NCI-H524 (cell line): Measurements from ENCODE around the gene SLC29A1.

ENCODE experiments used
- DNase-seq, 2 experiments: peaks; one replicate each; lab custom pipeline; 2025; lab: John Stamatoyannopoulos, UW

Gene SLC29A1

DNA sequence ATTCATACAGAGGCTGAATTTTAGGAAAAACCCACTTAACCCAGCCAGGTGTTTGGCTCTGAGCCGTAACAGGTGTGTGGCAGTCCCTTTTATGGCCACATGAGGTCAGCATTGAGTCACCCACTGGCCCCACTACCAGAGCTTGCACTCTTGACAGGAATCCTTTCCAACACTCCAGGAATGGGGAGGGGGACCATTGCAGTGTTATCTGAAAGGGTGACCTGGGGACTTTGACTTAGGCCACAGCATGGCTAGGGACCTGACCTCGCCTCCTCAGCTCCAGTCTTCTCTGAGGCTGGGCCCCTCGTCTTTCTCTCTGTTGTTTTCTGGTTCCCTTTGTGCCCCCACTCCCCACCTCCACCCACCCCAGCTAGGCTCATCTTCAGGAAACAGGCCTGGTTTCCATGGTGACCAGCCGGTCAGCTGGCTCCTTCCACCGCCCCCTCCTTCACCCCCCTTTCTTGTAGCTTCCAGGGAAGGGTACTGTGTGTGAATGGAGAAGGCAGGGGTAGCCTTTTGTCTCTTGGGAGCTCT is 44.8 kb downstream of the SLC29A1 start:
- DNase-seq = peak; percentile 53 to 81

DNA sequence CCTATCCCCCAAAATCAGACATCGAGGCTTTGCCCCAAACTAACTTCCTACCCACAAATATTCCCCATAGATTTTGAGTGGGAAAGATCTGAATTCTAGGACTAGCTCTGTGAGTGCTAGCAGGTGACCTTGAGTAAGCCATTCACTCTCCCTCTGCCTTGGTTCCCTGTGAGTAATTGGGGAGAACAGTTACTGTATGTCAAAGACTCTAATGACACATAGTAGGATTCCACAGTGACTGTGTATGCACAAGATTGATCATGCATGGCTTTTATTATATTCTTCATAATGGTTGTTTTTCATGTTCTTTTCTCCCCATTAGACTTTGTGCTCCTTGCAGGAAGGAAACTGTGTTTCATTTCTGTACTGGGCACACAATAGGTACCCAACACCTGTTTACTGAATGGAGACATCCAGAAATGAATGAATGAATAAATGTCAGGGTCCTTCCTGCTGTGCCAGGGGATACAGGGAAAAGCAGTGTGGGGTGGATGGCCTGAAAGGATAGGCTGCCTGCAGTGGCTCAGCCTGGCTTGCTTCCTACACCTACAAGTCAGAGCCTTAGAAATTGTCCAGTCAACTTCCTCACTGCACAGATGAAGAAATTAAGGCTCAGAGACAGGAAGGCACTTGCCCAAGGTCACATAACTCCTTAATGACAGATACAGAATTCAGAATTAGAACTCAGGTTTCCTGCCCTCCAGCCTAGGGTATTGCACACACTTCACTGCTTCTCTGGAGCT is 46.0 kb downstream of the SLC29A1 start:
- DNase-seq = no peak

DNA sequence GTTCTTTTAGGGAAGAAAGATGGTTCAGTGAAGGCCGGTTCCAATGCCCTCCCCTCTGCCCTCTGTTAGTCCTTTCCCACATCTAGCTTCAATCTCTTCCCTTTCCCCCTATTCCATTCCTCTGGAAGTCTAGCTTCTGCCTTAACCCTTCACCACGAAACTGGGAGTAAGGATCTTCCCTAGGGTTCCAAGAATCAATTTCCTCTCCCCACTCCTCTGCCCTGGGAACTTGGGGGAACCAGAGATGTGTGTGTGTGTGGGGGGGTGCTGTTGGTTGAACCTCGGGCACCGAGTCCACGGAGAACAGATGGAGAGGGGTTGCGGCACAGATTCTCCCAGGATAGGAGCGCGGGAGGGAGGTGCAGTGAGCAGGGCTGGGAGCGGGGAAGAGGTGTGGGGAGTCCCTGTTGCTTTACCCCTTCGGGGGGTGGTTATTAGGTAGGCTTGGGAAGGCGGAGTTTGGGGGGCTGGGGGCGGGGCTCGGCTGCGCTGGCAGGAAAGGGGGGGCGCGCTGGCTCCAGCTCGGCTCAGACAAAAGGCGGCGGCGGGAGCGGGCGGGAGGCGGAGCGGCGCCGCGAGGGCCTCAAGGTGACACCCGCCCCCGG is 46.6 kb downstream of the SLC29A1 start, which contains the start of gene TMEM151B:
Gene TMEM151B (plus strand): TSS at position 530 of the 605 bp plus-strand sequence. CDS start 293 bp downstream, outside the sequence.
- peak in 1 of 2 experiments; percentile 46 for DNase-seq

DNA sequence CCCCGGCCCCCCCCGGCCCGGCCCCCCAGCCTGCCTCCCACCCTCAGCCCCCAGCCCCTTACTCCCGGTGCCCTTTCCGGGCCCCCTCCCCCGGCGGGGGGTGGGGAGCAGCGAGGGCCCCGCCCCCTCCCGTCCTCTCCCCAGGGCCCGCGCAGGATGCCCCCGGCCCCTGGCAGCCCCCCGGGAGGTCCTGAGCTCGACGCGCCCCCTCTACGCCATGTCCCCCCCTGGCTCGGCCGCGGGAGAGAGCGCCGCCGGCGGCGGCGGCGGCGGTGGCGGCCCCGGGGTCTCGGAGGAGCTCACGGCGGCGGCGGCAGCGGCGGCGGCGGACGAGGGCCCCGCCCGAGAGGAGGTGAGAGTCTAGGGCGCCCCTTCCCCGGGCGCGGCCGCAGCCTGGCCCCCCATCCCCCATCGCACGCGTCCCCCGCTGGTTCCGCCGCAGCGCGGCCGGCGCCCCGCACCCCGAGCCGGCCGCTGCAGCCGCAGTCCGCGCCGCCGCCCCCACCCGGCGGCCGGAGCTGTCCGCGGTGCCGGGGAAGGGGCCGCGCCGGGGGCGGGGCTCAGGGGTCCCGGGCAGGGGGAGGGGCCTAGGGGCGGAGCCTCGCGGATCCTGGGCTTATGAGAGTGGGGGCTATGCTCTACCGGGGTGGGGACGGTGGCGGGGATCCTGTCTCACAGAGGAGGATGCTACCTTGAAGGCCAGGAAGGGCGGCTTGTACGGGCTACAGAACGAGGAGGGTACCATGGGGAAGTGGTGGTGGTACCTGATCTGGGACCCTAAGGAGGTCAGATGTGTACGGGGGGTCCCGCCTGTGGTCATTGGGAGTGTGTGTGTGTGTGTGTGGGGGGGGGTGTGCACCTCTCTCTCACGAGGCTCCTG is 47.4 kb downstream of the SLC29A1 start:
- peak; percentile 22 to 39 for DNase-seq

DNA sequence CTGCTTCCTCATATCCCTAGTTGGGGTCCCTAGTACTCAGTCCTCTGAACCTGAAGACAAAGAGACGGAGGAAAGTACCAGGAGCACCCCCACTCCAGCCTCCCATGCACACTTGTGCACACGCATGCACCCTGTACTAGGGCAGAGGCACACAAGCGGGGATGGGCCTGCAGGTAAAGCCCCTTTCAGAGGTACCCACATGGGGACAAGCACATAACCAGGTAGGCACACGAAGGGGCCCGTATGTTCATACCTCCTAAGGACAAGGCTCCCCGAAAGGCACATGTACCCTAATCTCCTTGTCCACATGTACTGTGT is 48.0 kb downstream of the SLC29A1 start:
- DNase-seq = no peak

DNA sequence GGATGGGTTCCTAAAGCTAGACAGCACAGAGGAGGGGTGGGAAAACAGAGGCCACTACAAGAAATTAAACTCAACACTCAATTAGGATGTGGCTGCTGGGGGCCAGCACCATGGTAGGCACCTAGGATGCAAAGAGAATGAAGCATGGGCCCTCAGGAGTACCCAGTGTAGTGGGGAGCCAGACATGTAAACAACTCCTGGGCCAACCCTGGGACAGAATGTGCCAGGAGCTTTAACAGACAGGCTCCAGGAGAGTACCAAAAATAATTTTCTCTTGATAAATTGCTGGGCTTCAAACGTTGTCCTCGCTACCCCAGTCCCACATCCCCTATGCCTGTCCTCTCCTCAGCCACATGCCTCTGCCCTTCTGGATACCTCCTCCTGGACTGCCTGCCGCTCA is 48.5 kb downstream of the SLC29A1 start:
- no peak for DNase-seq

DNA sequence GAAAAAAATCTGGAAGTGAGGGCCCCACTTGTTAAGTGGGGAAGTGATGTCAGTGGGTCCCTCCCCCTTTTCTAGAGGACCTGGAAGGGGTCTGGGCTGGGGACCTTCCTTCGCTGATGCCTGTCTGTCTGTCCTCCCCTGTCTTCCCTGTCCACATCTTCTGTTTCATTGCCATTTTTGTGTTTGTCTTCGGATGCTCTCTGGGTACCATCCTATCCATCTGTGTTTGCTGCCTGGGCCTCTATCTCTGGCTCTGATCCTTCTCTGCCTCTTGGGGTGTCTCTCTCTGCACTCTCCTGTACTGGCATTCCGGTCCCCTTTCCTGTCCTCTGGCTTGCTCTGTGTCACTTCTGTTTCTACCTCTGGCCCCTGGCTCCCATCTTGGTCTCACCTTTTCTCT is 49.1 kb downstream of the SLC29A1 start:
- DNase-seq = no peak

DNA sequence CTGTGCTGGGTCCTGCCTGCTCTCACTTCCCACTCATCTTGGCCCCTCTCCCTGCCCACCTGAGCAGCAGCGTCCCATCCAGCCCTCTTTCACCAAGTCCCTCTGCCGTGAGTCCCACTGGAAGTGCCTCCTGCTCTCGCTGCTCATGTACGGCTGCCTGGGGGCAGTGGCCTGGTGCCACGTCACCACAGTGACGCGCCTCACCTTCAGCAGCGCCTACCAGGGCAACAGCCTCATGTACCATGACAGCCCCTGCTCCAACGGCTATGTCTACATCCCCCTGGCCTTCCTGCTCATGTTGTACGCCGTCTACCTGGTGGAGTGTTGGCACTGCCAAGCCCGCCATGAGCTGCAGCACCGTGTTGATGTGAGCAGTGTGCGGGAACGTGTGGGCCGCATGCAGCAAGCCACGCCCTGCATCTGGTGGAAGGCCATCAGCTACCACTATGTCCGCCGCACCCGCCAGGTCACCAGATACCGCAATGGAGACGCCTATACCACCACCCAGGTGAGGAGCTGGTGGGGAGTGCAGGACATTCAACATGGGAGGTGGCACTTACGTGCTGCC is 49.7 kb downstream of the SLC29A1 start:
- DNase-seq = no peak

DNA sequence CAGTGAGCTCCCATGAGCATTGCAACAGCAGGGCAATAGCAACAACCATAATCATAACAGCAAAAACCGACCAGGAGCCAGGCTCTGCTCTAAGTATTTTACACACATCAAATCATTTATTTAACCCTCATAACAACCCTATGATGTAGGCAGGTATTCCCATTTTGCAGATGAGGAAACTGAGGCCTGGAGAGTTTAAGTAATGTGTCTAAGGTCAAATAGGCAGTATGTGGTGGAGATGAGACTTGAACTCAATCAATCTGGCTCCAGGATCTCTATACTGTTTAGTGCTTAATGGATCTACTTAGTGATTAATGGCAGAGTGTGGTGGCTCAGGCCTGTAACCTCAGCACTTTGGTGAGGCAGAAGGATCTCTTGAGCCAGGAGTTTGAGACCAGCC is 50.2 kb downstream of the SLC29A1 start:
- DNase-seq = no peak

DNA sequence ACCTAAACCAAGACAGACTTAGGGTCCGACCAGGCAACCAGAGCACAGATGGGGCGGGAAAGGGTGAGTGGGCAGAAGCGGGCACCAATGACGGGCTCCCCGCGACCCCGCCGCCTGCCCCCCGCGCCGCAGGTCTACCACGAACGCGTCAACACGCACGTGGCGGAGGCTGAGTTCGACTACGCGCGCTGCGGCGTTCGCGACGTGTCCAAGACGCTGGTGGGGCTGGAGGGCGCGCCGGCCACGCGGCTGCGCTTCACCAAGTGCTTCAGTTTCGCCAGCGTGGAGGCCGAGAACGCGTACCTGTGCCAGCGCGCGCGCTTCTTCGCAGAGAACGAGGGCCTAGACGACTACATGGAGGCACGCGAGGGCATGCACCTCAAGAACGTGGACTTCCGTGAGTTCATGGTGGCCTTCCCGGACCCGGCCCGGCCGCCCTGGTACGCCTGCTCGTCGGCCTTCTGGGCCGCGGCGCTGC is 51.9 kb downstream of the SLC29A1 start:
- no peak for DNase-seq

DNA sequence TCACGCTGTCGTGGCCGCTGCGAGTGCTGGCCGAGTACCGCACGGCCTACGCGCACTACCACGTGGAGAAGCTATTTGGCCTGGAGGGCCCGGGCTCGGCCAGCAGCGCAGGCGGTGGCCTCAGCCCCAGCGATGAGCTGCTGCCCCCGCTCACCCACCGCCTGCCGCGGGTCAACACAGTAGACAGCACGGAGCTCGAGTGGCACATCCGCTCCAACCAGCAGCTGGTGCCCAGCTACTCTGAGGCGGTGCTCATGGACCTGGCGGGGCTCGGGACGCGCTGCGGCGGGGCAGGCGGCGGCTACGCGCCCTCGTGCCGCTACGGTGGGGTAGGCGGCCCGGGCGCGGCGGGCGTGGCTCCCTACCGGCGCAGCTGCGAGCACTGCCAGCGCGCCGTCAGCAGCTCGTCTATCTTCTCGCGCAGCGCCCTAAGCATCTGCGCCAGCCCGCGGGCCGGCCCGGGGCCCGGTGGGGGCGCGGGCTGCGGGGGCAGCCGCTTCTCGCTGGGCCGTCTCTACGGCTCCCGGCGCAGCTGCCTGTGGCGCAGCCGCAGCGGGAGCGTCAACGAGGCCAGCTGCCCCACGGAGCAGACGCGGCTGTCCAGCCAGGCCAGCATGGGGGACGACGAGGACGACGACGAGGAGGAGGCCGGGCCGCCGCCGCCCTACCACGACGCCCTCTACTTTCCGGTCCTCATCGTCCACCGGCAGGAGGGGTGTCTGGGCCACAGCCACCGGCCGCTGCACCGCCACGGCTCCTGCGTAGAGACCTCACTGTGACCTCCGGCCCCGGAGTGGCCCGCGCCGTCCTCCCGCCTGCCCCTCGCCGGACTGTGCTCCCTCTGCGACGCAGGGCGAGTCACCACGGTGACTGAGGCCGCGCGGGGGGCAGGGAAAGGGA is 52.6 kb downstream of the SLC29A1 start:
- DNase-seq = no peak

DNA sequence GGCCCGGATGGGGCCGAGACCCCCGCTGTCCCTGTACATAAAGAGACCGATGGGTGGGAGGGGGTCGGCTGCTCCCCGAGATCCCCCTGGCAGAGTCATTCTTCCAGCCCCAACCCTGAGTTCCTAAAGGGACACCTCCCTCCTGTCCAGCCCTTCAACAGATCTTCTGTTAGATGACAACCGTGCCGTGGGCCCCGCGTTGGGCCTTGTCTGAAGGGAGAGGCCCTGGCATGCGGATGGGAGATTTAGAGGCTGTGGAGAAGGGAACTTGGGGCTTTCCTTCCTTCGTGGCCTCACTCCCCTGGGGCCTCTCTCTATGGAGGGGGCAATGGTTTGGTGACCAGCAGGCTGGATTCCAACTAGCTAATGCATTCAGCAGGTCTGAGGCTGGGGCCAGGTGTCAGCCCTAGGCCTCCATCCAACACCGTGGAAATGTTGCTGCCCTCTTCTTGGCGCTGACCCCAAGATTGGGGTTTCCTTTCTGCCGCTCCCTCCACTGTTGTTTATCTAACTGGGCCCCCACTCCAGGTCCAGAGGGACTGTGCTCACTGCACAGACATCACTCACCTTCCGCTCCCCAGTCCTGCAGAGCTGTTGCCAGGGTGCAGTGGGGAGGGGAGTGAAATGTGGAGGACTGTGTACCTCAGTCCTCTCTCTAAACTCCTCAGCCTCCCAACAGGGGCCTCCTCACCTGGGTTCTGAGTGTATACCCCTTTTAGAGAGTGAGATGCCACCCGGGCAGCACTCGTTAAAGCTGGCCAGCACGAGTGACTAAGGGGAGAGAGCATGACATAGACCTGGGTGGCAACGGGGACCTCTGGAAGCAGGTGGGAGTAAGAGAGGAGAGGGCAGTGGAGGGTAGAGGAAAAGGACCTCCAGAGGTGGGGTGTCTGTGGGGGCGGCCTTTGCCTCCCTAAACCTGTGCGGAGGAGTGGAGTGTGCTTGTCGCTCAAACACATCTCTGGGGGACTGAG is 53.6 kb downstream of the SLC29A1 start:
- no peak for DNase-seq

DNA sequence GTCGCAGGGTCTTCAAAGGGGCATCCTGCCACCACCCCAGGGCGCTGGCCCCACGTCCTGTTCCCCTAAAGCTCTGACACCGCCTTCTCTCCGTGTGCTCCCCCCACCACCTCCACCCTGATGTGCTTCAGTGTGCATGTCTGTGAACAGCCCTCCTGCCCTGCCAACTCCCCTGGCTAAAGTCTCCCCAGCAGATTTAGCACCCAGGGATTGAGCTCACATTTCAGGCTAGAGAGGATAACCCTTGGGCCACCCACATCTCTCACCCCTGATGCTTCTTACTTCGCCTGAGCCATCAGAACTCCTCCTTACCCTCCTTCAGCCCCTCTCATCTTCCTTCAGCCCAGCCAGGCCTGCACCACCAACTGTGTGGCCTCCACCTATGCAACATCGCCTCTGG is 54.4 kb downstream of the SLC29A1 start:
- no peak for DNase-seq

DNA sequence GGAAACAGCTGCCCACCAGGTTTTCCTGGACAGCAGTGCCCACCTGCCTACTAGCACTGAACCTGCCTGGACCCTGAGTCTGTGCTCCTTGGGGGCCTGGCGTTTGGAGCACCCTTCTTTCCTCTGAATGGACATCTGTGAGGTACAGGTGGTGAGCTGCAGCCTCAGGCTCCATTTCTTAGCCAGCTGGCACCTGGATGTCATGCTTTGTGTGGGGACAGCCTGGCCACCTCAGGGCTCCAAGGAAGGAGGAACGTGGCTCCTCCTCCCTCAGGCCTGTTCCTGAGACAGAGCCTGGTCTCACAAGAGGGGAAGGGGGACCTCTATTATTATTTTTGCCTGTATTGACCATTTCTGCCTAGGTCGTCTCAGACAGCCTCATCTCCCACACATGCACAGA is 54.9 kb downstream of the SLC29A1 start:
- peak in 1 of 2 experiments; percentile 54 for DNase-seq

DNA sequence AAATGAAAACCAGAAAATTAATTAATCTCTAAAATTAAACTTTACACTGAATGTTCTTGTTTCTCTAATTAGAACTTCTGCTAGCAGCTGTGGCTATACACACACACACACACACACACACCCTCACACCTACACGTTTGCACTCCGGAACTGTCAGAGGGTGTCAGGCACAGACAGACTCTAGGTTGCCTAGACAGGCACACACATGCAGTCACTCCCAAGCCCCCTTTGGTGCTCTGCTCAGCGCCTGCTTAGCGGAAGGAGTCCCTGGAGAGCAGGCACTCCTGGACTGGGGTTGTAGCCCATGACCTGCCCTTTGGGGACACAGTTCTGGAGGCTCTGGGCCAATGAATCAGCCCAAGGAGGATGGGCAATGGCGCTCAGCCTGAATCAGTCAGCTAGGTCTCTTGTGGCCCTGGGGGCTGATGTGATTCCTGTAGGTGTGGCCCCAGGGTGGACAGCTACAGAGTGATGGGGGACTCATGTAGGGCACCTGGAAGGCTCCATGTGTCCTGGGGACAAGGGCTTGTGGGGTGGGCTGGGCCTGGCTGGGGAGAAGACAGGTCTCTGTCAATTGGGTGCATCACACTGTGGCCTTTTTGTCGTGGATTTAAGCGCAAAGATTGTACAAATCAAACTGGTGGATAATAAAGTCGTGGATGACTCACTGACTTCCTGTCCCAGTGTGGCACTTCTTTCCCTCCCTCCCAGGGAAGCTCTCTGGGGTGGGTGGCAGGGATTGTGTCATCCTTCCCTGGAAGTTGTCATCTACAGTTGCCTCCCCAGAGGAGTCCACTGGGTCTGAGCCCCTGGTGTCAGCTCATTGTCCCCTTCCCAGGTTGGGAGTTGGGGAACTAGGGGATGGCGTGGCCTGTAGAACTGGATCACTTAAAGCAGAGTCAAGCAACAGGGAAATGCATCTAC is 55.6 kb downstream of the SLC29A1 start:
- DNase-seq = no peak
